Smooth muscle cell (in vitro differentiated cells): ENCODE measurements around the gene SIVA1. TPM values are rescaled to one million over a fixed set of nuclear protein-coding genes. Genes with fewer than 3 reads are reported as not detected.

Experiments used
- DNase-seq: peaks from one replicate; lab custom pipeline; 2025; ENCODE audit not compliant: unreplicated experiment; lab: John Stamatoyannopoulos, UW
- H2AFZ ChIP-seq: fragments of 200-600 bp; sonication (generic); 2 replicates; pipeline ENCODE4 v1.6.0; 2016; ENCODE audit warnings: antibody characterized with exemption, low read depth, mild to moderate bottlenecking
- H3F3A ChIP-seq: fragments of 200-600 bp; sonication (generic); 2 replicates; pipeline ENCODE4 v1.6.0; 2017; ENCODE audit warnings: antibody characterized with exemption, low read depth
- H3K27ac ChIP-seq: fragments of 200-600 bp; sonication (generic); 2 replicates; pipeline ENCODE4 v1.5.1; 2016; ENCODE audit warnings: low read depth, mild to moderate bottlenecking
- H3K27me3 ChIP-seq: fragments of 200-600 bp; sonication (generic); 2 replicates; pipeline ENCODE4 v1.6.1; 2016; ENCODE audit warnings: low read depth, mild to moderate bottlenecking
- H3K36me3 ChIP-seq: fragments of 200-600 bp; sonication (generic); 2 replicates; pipeline ENCODE4 v1.5.1; 2016; ENCODE audit warnings: low read depth
- H3K4me1 ChIP-seq: fragments of 200-600 bp; sonication (generic); 2 replicates; pipeline ENCODE4 v1.5.1; 2016; ENCODE audit warnings: low read depth
- H3K4me2 ChIP-seq: fragments of 200-600 bp; sonication (generic); 2 replicates; pipeline ENCODE4 v1.6.0; 2016; ENCODE audit warnings: mild to moderate bottlenecking
- H3K4me3 ChIP-seq: fragments of 200-600 bp; sonication (generic); 2 replicates; pipeline ENCODE4 v1.5.1; 2016; ENCODE audit warnings: mild to moderate bottlenecking
- H3K79me2 ChIP-seq: fragments of 200-600 bp; sonication (generic); 2 replicates; pipeline ENCODE4 v1.6.0; 2016; ENCODE audit warnings: low read depth, mild to moderate bottlenecking
- H3K9ac ChIP-seq: fragments of 200-600 bp; sonication (generic); 2 replicates; pipeline ENCODE4 v1.6.0; 2016; ENCODE audit warnings: low read depth
- H3K9me3 ChIP-seq: fragments of 200-600 bp; sonication (generic); replicated peaks from 2 replicates; pipeline ENCODE4 v1.5.1; 2016; ENCODE audit warnings: low read depth
- H4K20me1 ChIP-seq: fragments of 200-600 bp; sonication (generic); 2 replicates; pipeline ENCODE4 v1.6.0; 2016; ENCODE audit warnings: low read depth
- CTCF ChIP-seq: fragments of 200-600 bp; sonication (generic); IDR thresholded peaks from 2 replicates; pipeline ENCODE4 v1.5.1; 2017; ENCODE audit warnings: borderline replicate concordance, mild to moderate bottlenecking, antibody characterized with exemption; ENCODE audit not compliant: insufficient read depth, poor library complexity, severe bottlenecking
- WGBS: methylation state at CpG from one replicate; pipeline ENCODE4 v1.1.7; 2016; ENCODE audit warnings: low lambda C conversion rate; 5-methylcytosine and 5-hydroxymethylcytosine counted together
- polyA plus RNA-seq: library from polyadenylated mRNA; unstranded; fragments of >200 nt; fragmentation: Nextera tagmentation; extraction: Ambion mirVana; gene quantifications from 2 replicates; pipeline ENCODE4 v1.2.1, GENCODE V29; 2016
- total RNA-seq: library from RNA; depleted of rRNA; stranded (reverse); fragments of >200 nt; gene quantifications from 2 replicates; pipeline ENCODE4 v1.2.3, GENCODE V29; 2014

Gene SIVA1
- total and polyA plus RNA-seq, 2 experiments from 2014 or later: 78.5 to 118 TPM

- Histone ChIP-seq H3K27me3 (no peaks in the 10 kb centered on the region), H3K27ac (no peak overlapping the region), H3K9ac (no peak overlapping the region), H3K36me3 (no peaks in the 10 kb centered on the region), H3K4me1 (no peaks in the 10 kb centered on the region), H2AFZ (no peak overlapping the region), H3K9me3 (no peaks in the 10 kb centered on the region), H4K20me1 (no peaks in the 10 kb centered on the region), H3K4me2 (no peak overlapping the region), H3K4me3 (no peak overlapping the region), H3K79me2 (no peaks in the 10 kb centered on the region), H3F3A (no peaks in the 10 kb centered on the region)
- TF ChIP-seq CTCF: no peak
- WGBS: 82% methylated on average over 5 of the region's 5 CpGs
- no peak for DNase-seq
Measured at GRCh38 chr14:104730487-104730886, 22.5 kb upstream of the SIVA1 start.

GRCh38 chr14:104731320-104732294 is 21.3 kb upstream of the SIVA1 start:
- Histone ChIP-seq H2AFZ (no peak overlapping the region), H3K79me2 (no peaks in the 10 kb centered on the region), H3F3A (no peaks in the 10 kb centered on the region), H3K4me2 (no peak overlapping the region), H3K9ac (no peak overlapping the region), H3K27me3 (no peaks in the 10 kb centered on the region), H3K36me3 (no peaks in the 10 kb centered on the region), H3K9me3 (no peaks in the 10 kb centered on the region), H3K4me1 (no peaks in the 10 kb centered on the region), H4K20me1 (no peaks in the 10 kb centered on the region), H3K4me3 (no peak overlapping the region), H3K27ac (no peak overlapping the region)
- 91% methylated on average over 18 of the region's 18 CpGs for WGBS
- no peak for DNase-seq
- TF ChIP-seq CTCF: peak; percentile 34

- no peaks in the 10 kb centered on the region for H3K27me3 ChIP-seq
- no peak overlapping the region for H3K27ac ChIP-seq
- no peak for TF ChIP-seq CTCF
Measured at GRCh38 chr14:104732355-104732804, 20.6 kb upstream of the SIVA1 start.

More at GRCh38 chr14:104732355-104732804, 20.6 kb upstream of the SIVA1 start:
- H3K4me3 ChIP-seq: no peak overlapping the region
- no peaks in the 10 kb centered on the region for H4K20me1 ChIP-seq
- DNase-seq: no peak
- no peaks in the 10 kb centered on the region for H3F3A ChIP-seq
- H3K79me2 ChIP-seq: no peaks in the 10 kb centered on the region
- H3K36me3 ChIP-seq: no peaks in the 10 kb centered on the region
- no peaks in the 10 kb centered on the region for H3K4me1 ChIP-seq
- no peak overlapping the region for H2AFZ ChIP-seq
- no peak overlapping the region for H3K9ac ChIP-seq
- H3K4me2 ChIP-seq: no peak overlapping the region
- no peaks in the 10 kb centered on the region for H3K9me3 ChIP-seq
- 96% methylated on average over 13 of the region's 14 CpGs for WGBS
